K562 (cell line): Measurements from ENCODE around the gene PRXL2B. TPM values are rescaled to one million over a fixed set of nuclear protein-coding genes. Genes with fewer than 3 reads are reported as not detected.

Source experiments
- ATAC-seq: fragments of 200-7000 bp; cut with Tn5 transposase; 3 replicates; pipeline ENCODE4 v1.9.1; 2020; ENCODE audit warnings: moderate library complexity
- BruUV-seq: library from RNA; stranded (reverse); fragments of 400-500 nt; replicated peaks from 2 replicates; lab custom pipeline; 2021; lab: Mats Ljungman, UMichigan
- CTCF ChIA-PET: fragments of 300-600 bp; formaldehyde crosslinking; extraction: SDS; loops from one replicate; lab custom pipeline; 2021; ENCODE audit warnings: low intra/inter-chr PET ratio; lab: Yijun Ruan, JAX
- POLR2A ChIA-PET: fragments of 300-600, 350-650 bp; sonication (Branson Sonifier 250); formaldehyde crosslinking; extraction: SDS; loops from one replicate; lab custom pipeline; 2021; ENCODE audit warnings: antibody characterized with exemption, inconsistent platforms; lab: Yijun Ruan, JAX
- DNase-seq, 4 experiments: peaks; one replicate each; pipeline versions ENCODE4 v3.0.0 to v3.0.0-alpha.2; 2011 to 2018; ENCODE audit warnings: low spot score in 3 of 4, mixed read lengths in 3 of 4; ENCODE audit errors: extremely low read depth in 1 of 4
- FAIRE-seq: peaks from 2 replicates; lab custom pipeline; 2011; peaks lifted over from hg19 to GRCh38; lab: Jason Lieb, UNC
- H2AFZ ChIP-seq: 2 replicates; pipeline ENCODE4 v1.6.0; 2011; ENCODE audit warnings: low read depth, low read length, control low read depth, inconsistent platforms
- H3K27ac ChIP-seq: fragments of 200-600 bp; 3 replicates; pipeline ENCODE4 v1.8.0; 2011; ENCODE audit warnings: low read depth, mild to moderate bottlenecking, control low read depth, inconsistent platforms, low read length, moderate library complexity, mixed read lengths; ENCODE audit errors: extremely low read depth
- H3K27me3 ChIP-seq, 2 experiments: fragments of 300-600 bp in 1 of 2; 2 replicates in 1 of 2; 3 replicates in 1 of 2; pipeline versions ENCODE4 v1.6.0 to v1.8.0; 2011; ENCODE audit warnings: inconsistent platforms in 2 of 2, low read length in 2 of 2, mild to moderate bottlenecking in 1 of 2, mixed read lengths in 1 of 2, moderate library complexity in 1 of 2; ENCODE audit not compliant: control insufficient read depth in 2 of 2, insufficient read depth in 2 of 2
- H3K36me3 ChIP-seq: fragments of 300-600 bp; 3 replicates; pipeline ENCODE4 v1.8.0; 2011; ENCODE audit warnings: mild to moderate bottlenecking, low read length, inconsistent platforms; ENCODE audit not compliant: control insufficient read depth, insufficient read depth
- H3K4me1 ChIP-seq, 2 experiments: fragments of 200-600 bp in 1 of 2; replicated peaks in 1 of 2; 2 replicates in 1 of 2; 3 replicates in 1 of 2; pipeline versions ENCODE4 v1.5.1 to v1.8.0; 2011; ENCODE audit warnings: inconsistent platforms in 2 of 2, low read length in 2 of 2, mild to moderate bottlenecking in 1 of 2, mixed read lengths in 1 of 2, moderate library complexity in 1 of 2; ENCODE audit not compliant: control insufficient read depth in 2 of 2, insufficient read depth in 2 of 2
- H3K4me2 ChIP-seq: 2 replicates; pipeline ENCODE4 v1.6.1; 2011; ENCODE audit warnings: low read length, control low read depth, inconsistent platforms, mixed read lengths; ENCODE audit not compliant: insufficient read depth
- H3K4me3 ChIP-seq: fragments of 200-600 bp; sonication (generic), shearing (Covaris generic); 2 replicates; pipeline ENCODE4 v1.5.1; 2016; ENCODE audit warnings: control low read depth, inconsistent platforms
- H3K79me2 ChIP-seq: fragments of 200-600 bp; 3 replicates; pipeline ENCODE4 v1.8.0; 2011; ENCODE audit warnings: low read length, inconsistent platforms; ENCODE audit not compliant: control insufficient read depth, insufficient read depth
- H3K9ac ChIP-seq, 2 experiments: 2 replicates each; pipeline versions ENCODE4 v1.6.0 to v1.6.1; 2011; ENCODE audit warnings: low read depth in 2 of 2, low read length in 2 of 2, control low read depth in 1 of 2, inconsistent platforms in 1 of 2, mild to moderate bottlenecking in 1 of 2, mixed read lengths in 1 of 2; ENCODE audit not compliant: insufficient read depth in 1 of 2
- H3K9me1 ChIP-seq: one replicate; pipeline ENCODE4 v1.6.0; 2011; ENCODE audit warnings: inconsistent platforms, mild to moderate bottlenecking, low read length, moderate library complexity; ENCODE audit not compliant: control insufficient read depth, insufficient read depth
- H3K9me3 ChIP-seq: replicated peaks from 2 replicates; pipeline ENCODE4 v1.5.1; 2011; ENCODE audit warnings: low read depth, low read length, inconsistent platforms; ENCODE audit not compliant: control insufficient read depth, insufficient read depth
- H4K20me1 ChIP-seq: replicated peaks from 2 replicates; pipeline ENCODE4 v1.6.1; 2011; ENCODE audit warnings: low read length, inconsistent platforms, mixed read lengths; ENCODE audit not compliant: control insufficient read depth, insufficient read depth
- CBX8 ChIP-seq: fragments of 200-600 bp; sonication (generic); IDR thresholded peaks from 2 replicates; pipeline ENCODE4 v1.6.1; 2012; ENCODE audit warnings: borderline replicate concordance, mixed run types, low read depth, mild to moderate bottlenecking, moderate library complexity, mixed read lengths, low read length, control low read depth, inconsistent platforms; ENCODE audit not compliant: poor library complexity, severe bottlenecking; ENCODE audit errors: extremely low read depth
- FOXK1 ChIP-seq: sonication (generic); formaldehyde crosslinking; IDR thresholded peaks from 2 replicates; pipeline ENCODE4 v1.8.0; 2022; ENCODE audit warnings: missing genetic modification reagents, mild to moderate bottlenecking, borderline replicate concordance
- HLTF ChIP-seq: fragments of 450-650 bp; IDR thresholded peaks from 2 replicates; pipeline ENCODE4 v1.6.1; 2016
- KLF6 ChIP-seq: fragments of 250-450 bp; sonication (Bioruptor Pico); IDR thresholded peaks from 2 replicates; pipeline ENCODE4 v1.4.0; 2020; ENCODE audit warnings: mild to moderate bottlenecking, moderate library complexity, borderline replicate concordance
- NBN ChIP-seq: fragments of 450-650 bp; IDR thresholded peaks from 2 replicates; pipeline ENCODE4 v1.6.1; 2016; ENCODE audit warnings: low read depth, mild to moderate bottlenecking
- POLR2AphosphoS5 ChIP-seq: IDR thresholded peaks from 2 replicates; pipeline ENCODE4 v1.6.1; 2011; ENCODE audit warnings: mild to moderate bottlenecking, low read depth, low read length, moderate library complexity; ENCODE audit not compliant: control insufficient read depth, insufficient read depth
- POU5F1 ChIP-seq: fragments of 150-350 bp; IDR thresholded peaks from 2 replicates; pipeline ENCODE4 v1.6.1; 2014; ENCODE audit warnings: borderline replicate concordance, low read length, low read depth, mild to moderate bottlenecking; ENCODE audit not compliant: partially characterized antibody
- RREB1 ChIP-seq: fragments of 250-450 bp; sonication (Bioruptor Pico); IDR thresholded peaks from 2 replicates; pipeline ENCODE4 v1.4.0; 2020
- SFPQ ChIP-seq: fragments of 200-400 bp; formaldehyde crosslinking; IDR thresholded peaks from 2 replicates; pipeline ENCODE4 v1.6.1; 2017; ENCODE audit warnings: mild to moderate bottlenecking, low read depth, low read length, moderate library complexity
- ZBTB7A ChIP-seq: IDR thresholded peaks from 2 replicates; pipeline ENCODE4 v1.6.1; 2011; ENCODE audit warnings: low read depth, mild to moderate bottlenecking, low read length, moderate library complexity, borderline replicate concordance; ENCODE audit not compliant: control insufficient read depth
- ZNF316 ChIP-seq: fragments of 450-650 bp; IDR thresholded peaks from 2 replicates; pipeline ENCODE4 v1.6.1; 2016
- ZNF324 ChIP-seq: fragments of 250-450 bp; sonication (Bioruptor Pico); IDR thresholded peaks from 2 replicates; pipeline ENCODE4 v1.4.0; 2020; ENCODE audit warnings: mild to moderate bottlenecking
- ZNF445 ChIP-seq: fragments of 250-450 bp; sonication (Bioruptor Pico); IDR thresholded peaks from 2 replicates; pipeline ENCODE4 v1.4.0; 2020; ENCODE audit warnings: low read depth, mild to moderate bottlenecking, moderate library complexity
- ZNF584 ChIP-seq: fragments of 200-800 bp; sonication (Bioruptor generic); IDR thresholded peaks from 2 replicates; pipeline ENCODE4 v1.6.1; 2016; ENCODE audit warnings: low read depth, mild to moderate bottlenecking, missing genetic modification characterization, missing compliant biosample characterization
- WGBS: fragments of 100-300 bp; shearing (Covaris generic); methylation state at CpG from one replicate; pipeline ENCODE4 v1.1.6; 2016; ENCODE audit warnings: low coverage, mixed read lengths; ENCODE audit not compliant: insufficient coverage; ENCODE audit errors: missing lambda C conversion rate; 5-methylcytosine and 5-hydroxymethylcytosine counted together
- in situ Hi-C: fragments of 300-500 bp; cut with MboI; formaldehyde crosslinking; loops from 4 replicates; pipeline ENCODE4 v1.15.0; 2018; ENCODE audit warnings: inconsistent platforms, mixed read lengths
- intact Hi-C: fragments of 100-400 bp; cut with micrococcal nuclease; formaldehyde crosslinking; loops from 2 replicates; pipeline ENCODE4 v1.14.2; 2022
- polyA plus RNA-seq, 8 experiments: library from polyadenylated mRNA; depleted of rRNA in 4 of 8; stranded (reverse) in 5 of 8; unstranded in 3 of 8; fragments of >200 nt; fragmentation: Nextera tagmentation in 2 of 8; fragmentation: Illumina TruSeq in 1 of 8; extraction: Ambion mirVana in 2 of 8; extraction: Trizol in 1 of 8; gene quantifications; 2 replicates each; pipeline versions ENCODE4 v1.2.1 to v1.2.3, GENCODE V29; 2011 to 2014; ENCODE audit warnings: inconsistent platforms in 1 of 8, missing spikeins in 1 of 8
- total RNA-seq, 7 experiments: library from RNA; depleted of rRNA in 6 of 7; stranded (reverse); fragments of >200 nt in 6 of 7; fragmentation: Illumina TruSeq in 2 of 7; extraction: Trizol in 2 of 7; gene quantifications; 2 replicates each; pipeline versions ENCODE4 v1.2.1 to v1.2.3, GENCODE V29; 2011 to 2021; ENCODE audit warnings: low replicate concordance in 1 of 7

Gene PRXL2B
- total and polyA plus RNA-seq, 9 of the 15 experiments (the other 6 are each of a cell fraction or from before 2014, with no cell fraction given): 0.99 to 25.3 (median 11.8) TPM

GRCh38 chr1:2601721-2602303 lies 15.2 kb downstream of the PRXL2B start:
- WGBS: 6% methylated on average over 18 of the region's 18 CpGs
- no peak overlapping the region for H3K27ac ChIP-seq
- no peaks in the 10 kb centered on the region for H3K9me1 ChIP-seq
- no peaks in the 10 kb centered on the region for H3K79me2 ChIP-seq
- DNase-seq (no peak), FAIRE-seq (no peak), ATAC-seq (no peak)
- no peak overlapping the region for H3K4me2 ChIP-seq
- CTCF ChIA-PET: no interaction called here
- H3K36me3 ChIP-seq: no peaks in the 10 kb centered on the region
- H3K27me3 ChIP-seq: peaks cover 40 to 61% of the 10 kb centered on the region in 2 experiments; a peak in 4 of 5 replicates
- H2AFZ ChIP-seq: no peak overlapping the region
- no peak overlapping the region for H3K9ac ChIP-seq
- H3K4me3 ChIP-seq: no peak overlapping the region
- no peaks in the 10 kb centered on the region for H3K9me3 ChIP-seq
- peaks cover 0 to 25% of the 10 kb centered on the region in 2 experiments; a peak in 2 of 5 replicates for H3K4me1 ChIP-seq
- 0 out of 2 replicates have a peak, but pooled peaks cover 15% of the 10 kb centered on the region for H4K20me1 ChIP-seq
- intact Hi-C loops: no loop called here
- BruUV-seq: no TSS peak
- POLR2A ChIA-PET: interaction anchor here (1.3 kb wide), 1 partner anchor 8 kb away, joined by 3 read pairs; no protein-coding TSS in a partner anchor
- in situ Hi-C loops: no loop called here
- no peak for TF ChIP-seq ZNF445 (CRISPR knock-in tag)
- TF ChIP-seq RREB1 (CRISPR knock-in tag): no peak
- no peak for TF ChIP-seq CBX8
- TF ChIP-seq SFPQ: no peak
- no peak for TF ChIP-seq ZBTB7A
- TF ChIP-seq ZNF584 (CRISPR knock-in tag): no peak
- no peak for TF ChIP-seq KLF6
- TF ChIP-seq ZNF316: no peak
- no peak for TF ChIP-seq FOXK1 (CRISPR knock-in tag)
- no peak for TF ChIP-seq ZNF324 (CRISPR knock-in tag)
- TF ChIP-seq POU5F1: no peak
- no peak for TF ChIP-seq HLTF
- TF ChIP-seq POLR2AphosphoS5: no peak
- TF ChIP-seq NBN: no peak
